Measurements from ENCODE around the gene COA5.

GRCh38 chr2:98588880-98589431 is 19.4 kb downstream of the COA5 start:
- no peak for TF ChIP-seq JUND (IDR thresholded peaks at IDR 0.05)
- no peak for TF ChIP-seq EZH2 (IDR thresholded peaks at IDR 0.05)
- TF ChIP-seq SP1 (IDR thresholded peaks at IDR 0.05; ENCODE audit: low read depth), result no peak
- no peak for TF ChIP-seq CTCF (IDR thresholded peaks at IDR 0.05 in 2 of 3, conservative IDR thresholded peaks at IDR 0.05 in 1 of 3; ENCODE audit: borderline replicate concordance in 1 of 3, insufficient read depth in 1 of 3, low read depth in 2 of 3, low read length in 2 of 3)
- TF ChIP-seq SIN3A (IDR thresholded peaks at IDR 0.05; ENCODE audit: low read depth), result no peak
- no peak for TF ChIP-seq POLR2AphosphoS5 (IDR thresholded peaks at IDR 0.05; ENCODE audit: low read depth, low read length)
- no peak for TF ChIP-seq RAD21 (IDR thresholded peaks at IDR 0.05; ENCODE audit: low read depth)
- no peak for TF ChIP-seq EGR1 (IDR thresholded peaks at IDR 0.05; ENCODE audit: low read depth)

All from HCT116 (cell line).